H1 (cell line): ENCODE results near the gene NRK. TPM values are rescaled to one million over a fixed set of nuclear protein-coding genes. Genes with fewer than 3 reads are reported as not detected.

Source experiments
- CTCF ChIA-PET: fragments of 300-600 bp; sonication (Branson Sonifier 250); formaldehyde crosslinking; loops from one replicate; lab custom pipeline; 2021; ENCODE audit not compliant: partially characterized antibody; lab: Charles Lee
- POLR2A ChIA-PET: fragments of 300-600 bp; sonication (Branson Sonifier 250); formaldehyde crosslinking; loops from one replicate; lab custom pipeline; 2021; ENCODE audit warnings: inconsistent platforms; ENCODE audit not compliant: partially characterized antibody; lab: Charles Lee
- DNase-seq, 2 experiments: peaks; one replicate each; pipeline versions ENCODE4 v3.0.0 to v3.0.0-alpha.2; 2010 to 2022; ENCODE audit warnings: low spot score in 2 of 2, low read depth in 1 of 2, mixed read lengths in 1 of 2
- FAIRE-seq: peaks from 2 replicates; lab custom pipeline; 2011; peaks lifted over from hg19 to GRCh38; lab: Jason Lieb, UNC
- H2AFZ ChIP-seq: 2 replicates; pipeline ENCODE4 v1.8.1; 2012; ENCODE audit warnings: low read length, inconsistent platforms
- H2AK5ac ChIP-seq: 2 replicates; pipeline ENCODE4 v1.6.1; 2013; ENCODE audit warnings: low read depth, low read length
- H2BK120ac ChIP-seq: replicated peaks from 2 replicates; pipeline ENCODE3; 2013; ENCODE audit warnings: low read depth, low read length, inconsistent platforms
- H2BK12ac ChIP-seq: 2 replicates; pipeline ENCODE4 v1.6.1; 2013; ENCODE audit warnings: low read depth, low read length
- H2BK15ac ChIP-seq: 2 replicates; pipeline ENCODE4 v1.6.1; 2013; ENCODE audit warnings: low read length
- H2BK20ac ChIP-seq: 2 replicates; pipeline ENCODE4 v1.6.1; 2013; ENCODE audit warnings: low read length
- H2BK5ac ChIP-seq: 2 replicates; pipeline ENCODE4 v1.6.1; 2013; ENCODE audit warnings: low read depth, low read length
- H3K14ac ChIP-seq: 2 replicates; pipeline ENCODE4 v1.6.1; 2013; ENCODE audit warnings: inconsistent platforms; ENCODE audit not compliant: insufficient read length
- H3K18ac ChIP-seq: 2 replicates; pipeline ENCODE4 v1.6.1; 2013; ENCODE audit warnings: low read length; ENCODE audit errors: extremely low read depth
- H3K23ac ChIP-seq: 2 replicates; pipeline ENCODE4 v1.6.1; 2013; ENCODE audit warnings: inconsistent platforms; ENCODE audit not compliant: insufficient read length
- H3K23me2 ChIP-seq: 2 replicates; pipeline ENCODE4 v1.6.1; 2013; ENCODE audit warnings: low read depth, low read length
- H3K27ac ChIP-seq: 2 replicates; pipeline ENCODE4 v1.6.1; 2011; ENCODE audit warnings: low read depth, low read length, inconsistent platforms
- H3K27me3 ChIP-seq, 4 experiments: replicated peaks in 1 of 4; 1 replicate in 1 of 4; 2 replicates in 3 of 4; pipeline versions ENCODE4 v1.6.1 to v1.8.1; 2011 to 2013; ENCODE audit warnings: low read length in 3 of 4, mild to moderate bottlenecking in 3 of 4, inconsistent platforms in 2 of 4, mixed read lengths in 2 of 4, moderate library complexity in 1 of 4; ENCODE audit not compliant: control insufficient read depth in 3 of 4, insufficient read depth in 3 of 4; ENCODE audit errors: extremely low read depth in 1 of 4
- H3K36me3 ChIP-seq, 4 experiments: 2 replicates each; pipeline versions ENCODE4 v1.6.1 to v1.8.1; 2011 to 2013; ENCODE audit warnings: mild to moderate bottlenecking in 4 of 4, low read length in 3 of 4, moderate library complexity in 2 of 4, control low read depth in 1 of 4, inconsistent platforms in 1 of 4; ENCODE audit not compliant: insufficient read depth in 4 of 4, control insufficient read depth in 2 of 4
- H3K4ac ChIP-seq: replicated peaks from 2 replicates; pipeline ENCODE3; 2013; ENCODE audit warnings: low read length, low read depth, mixed read lengths, inconsistent platforms; ENCODE audit not compliant: insufficient read length
- H3K4me1 ChIP-seq, 4 experiments: replicated peaks in 1 of 4; 1 replicate in 1 of 4; 2 replicates in 3 of 4; pipeline versions ENCODE4 v1.6.1 to v1.8.1; 2011 to 2013; ENCODE audit warnings: low read length in 3 of 4, inconsistent platforms in 2 of 4, mixed read lengths in 1 of 4; ENCODE audit not compliant: insufficient read depth in 4 of 4, control insufficient read depth in 3 of 4
- H3K4me2 ChIP-seq, 2 experiments: 2 replicates each; pipeline versions ENCODE4 v1.6.1 to v1.8.1; 2011 to 2013; ENCODE audit warnings: low read depth in 2 of 2, low read length in 2 of 2, control low read depth in 1 of 2, inconsistent platforms in 1 of 2, mild to moderate bottlenecking in 1 of 2; ENCODE audit not compliant: insufficient read depth in 1 of 2
- H3K4me3 ChIP-seq, 4 experiments: fragments of 200-600, 300-600 bp in 1 of 4; sonication (generic), shearing (Covaris generic), sonication (Bioruptor Twin) in 1 of 4; 2 replicates each; pipeline versions ENCODE4 v1.5.1 to v1.8.1; 2011 to 2016; ENCODE audit warnings: low read length in 4 of 4, low read depth in 3 of 4, control low read depth in 2 of 4, inconsistent platforms in 2 of 4, mild to moderate bottlenecking in 2 of 4, mixed read lengths in 1 of 4, moderate library complexity in 1 of 4; ENCODE audit not compliant: insufficient read depth in 2 of 4; ENCODE audit errors: extremely low read depth in 1 of 4
- H3K56ac ChIP-seq: replicated peaks from 2 replicates; pipeline ENCODE3; 2013; ENCODE audit warnings: low read depth, mild to moderate bottlenecking, mixed read lengths, low read length, inconsistent platforms; ENCODE audit not compliant: insufficient read length
- H3K79me1 ChIP-seq: 2 replicates; pipeline ENCODE4 v1.6.1; 2013; ENCODE audit warnings: low read depth, low read length, control low read depth
- H3K79me2 ChIP-seq, 2 experiments: 2 replicates each; pipeline versions ENCODE4 v1.6.1 to v1.8.1; 2012 to 2013; ENCODE audit warnings: low read length in 2 of 2, mild to moderate bottlenecking in 2 of 2, inconsistent platforms in 1 of 2; ENCODE audit not compliant: insufficient read depth in 2 of 2, control insufficient read depth in 1 of 2
- H3K9ac ChIP-seq, 4 experiments: replicated peaks in 1 of 4; 1 replicate in 1 of 4; 2 replicates in 3 of 4; pipeline versions ENCODE4 v1.6.1 to v1.8.1; 2011 to 2013; ENCODE audit warnings: low read depth in 3 of 4, low read length in 3 of 4, control low read depth in 2 of 4, mild to moderate bottlenecking in 2 of 4, moderate library complexity in 2 of 4, inconsistent platforms in 1 of 4; ENCODE audit errors: extremely low read depth in 1 of 4
- H3K9me3 ChIP-seq, 2 experiments: 2 replicates each; pipeline versions ENCODE4 v1.6.1 to v1.8.1; 2012 to 2013; ENCODE audit warnings: mild to moderate bottlenecking in 2 of 2, moderate library complexity in 2 of 2, control low read depth in 1 of 2, inconsistent platforms in 1 of 2, low read depth in 1 of 2, low read length in 1 of 2, mixed read lengths in 1 of 2; ENCODE audit not compliant: insufficient read depth in 2 of 2
- H4K20me1 ChIP-seq, 2 experiments: replicated peaks in 1 of 2; 2 replicates each; pipeline versions ENCODE3 to v1.8.1; 2011 to 2013; ENCODE audit warnings: inconsistent platforms in 2 of 2, low read length in 2 of 2, mild to moderate bottlenecking in 1 of 2; ENCODE audit not compliant: insufficient read depth in 2 of 2, control insufficient read depth in 1 of 2
- H4K5ac ChIP-seq: 2 replicates; pipeline ENCODE4 v1.6.1; 2013; ENCODE audit warnings: low read length, low read depth, mixed read lengths, inconsistent platforms; ENCODE audit not compliant: insufficient read length
- H4K8ac ChIP-seq: 2 replicates; pipeline ENCODE4 v1.8.0; 2013; ENCODE audit warnings: mild to moderate bottlenecking, moderate library complexity, low read length, inconsistent platforms; ENCODE audit not compliant: insufficient read depth; ENCODE audit errors: extremely low read depth
- H4K91ac ChIP-seq: replicated peaks from 2 replicates; pipeline ENCODE3; 2013; ENCODE audit warnings: low read length, mixed read lengths, inconsistent platforms; ENCODE audit not compliant: insufficient read length
- CBX5 ChIP-seq: fragments of 300-800, 300-1000 bp; sonication (generic); IDR thresholded peaks from 2 replicates; pipeline ENCODE4 v1.7.1; 2016; ENCODE audit warnings: antibody characterized with exemption, low read length, low read depth
- CHD2 ChIP-seq: IDR thresholded peaks from 2 replicates; pipeline ENCODE4 v1.6.1; 2012; ENCODE audit warnings: low read length, improper control_type of control experiment
- CTBP2 ChIP-seq: IDR thresholded peaks from 2 replicates; pipeline ENCODE4 v1.7.0; 2011; ENCODE audit warnings: borderline replicate concordance, mild to moderate bottlenecking, moderate library complexity, mixed read lengths, low read length; ENCODE audit not compliant: insufficient read depth, insufficient read length
- EGR1 ChIP-seq: IDR thresholded peaks from 2 replicates; pipeline ENCODE4 v1.6.1; 2011; ENCODE audit warnings: low read depth, low read length, borderline replicate concordance
- KDM1A ChIP-seq: fragments of 200-600, 300-600 bp; sonication (generic); IDR thresholded peaks from 2 replicates; pipeline ENCODE4 v1.7.1; 2016; ENCODE audit warnings: mild to moderate bottlenecking, low read length, borderline replicate concordance
- RXRA ChIP-seq: IDR thresholded peaks from 2 replicates; pipeline ENCODE4 v1.6.1; 2011; ENCODE audit warnings: low read depth, mild to moderate bottlenecking, low read length, moderate library complexity; ENCODE audit not compliant: insufficient read depth
- SAP30 ChIP-seq: fragments of 300-600 bp; sonication (generic); IDR thresholded peaks from 2 replicates; pipeline ENCODE4 v1.7.1; 2012; ENCODE audit warnings: low read length, moderate library complexity, mild to moderate bottlenecking, inconsistent platforms; ENCODE audit not compliant: insufficient read depth, insufficient replicate concordance
- SRF ChIP-seq: IDR thresholded peaks from 2 replicates; pipeline ENCODE4 v1.6.1; 2011; ENCODE audit warnings: mild to moderate bottlenecking, low read depth, low read length, moderate library complexity
- USF2 ChIP-seq: IDR thresholded peaks from 2 replicates; pipeline ENCODE4 v1.6.1; 2011; ENCODE audit warnings: low read length, improper control_type of control experiment
- WGBS, 2 experiments: shearing (Covaris generic) in 1 of 2; methylation state at CpG; one replicate each; pipeline versions ENCODE4 v1.1.6 to v1.1.7; 2013 to 2015; ENCODE audit warnings: low lambda C conversion rate in 2 of 2, mixed read lengths in 2 of 2, inconsistent platforms in 1 of 2, low coverage in 1 of 2, missing lambda C conversion rate in 1 of 2; ENCODE audit not compliant: insufficient replicate concordance in 2 of 2, insufficient coverage in 1 of 2, insufficient read length in 1 of 2; ENCODE audit errors: extremely low coverage in 1 of 2, missing lambda C conversion rate in 1 of 2; 5-methylcytosine and 5-hydroxymethylcytosine counted together
- polyA plus RNA-seq, 7 experiments: library from polyadenylated mRNA; depleted of rRNA in 3 of 7; stranded (reverse) in 5 of 7; unstranded in 2 of 7; fragments of >200 nt in 5 of 7; fragments of 200-250 nt in 2 of 7; gene quantifications; 1 replicate in 5 of 7; 2 replicates in 1 of 7; 4 replicates in 1 of 7; pipeline versions ENCODE4 v1.2.1 to v1.2.3, GENCODE V29; 2011 to 2013; ENCODE audit warnings: missing spikeins in 2 of 7, mixed read lengths in 2 of 7
- total RNA-seq: library from RNA; stranded (reverse); fragmentation: NEBNext Ultra II Directional; extraction: Animal tissue kit (Norgen Biotek cat#: 25700); gene quantifications from 2 replicates; pipeline ENCODE4 v1.2.1, GENCODE V29; 2021

NRK gene
- total and polyA plus RNA-seq, 2 of the 8 experiments (the other 6 are each of a cell fraction or from before 2014, with no cell fraction given), result 0.86 to 8.3 TPM

- Histone ChIP-seq H3K79me2 (no peaks in the 10 kb centered on the region), H4K91ac (no peak overlapping the region), H3K18ac (no peak overlapping the region), H4K5ac (no peak overlapping the region), H3K4me2 (no peak overlapping the region), H3K27ac (no peak overlapping the region), H3K79me1 (no peaks in the 10 kb centered on the region), H3K9me3 (no peaks in the 10 kb centered on the region), H3K36me3 (no peaks in the 10 kb centered on the region), H2BK120ac (no peak overlapping the region), H2BK12ac (no peak overlapping the region), H2BK5ac (no peak overlapping the region), H3K4ac (no peak overlapping the region), H3K14ac (no peak overlapping the region), H2AFZ (no peak overlapping the region), H4K8ac (no peak overlapping the region), H3K4me3 (no peak overlapping the region), H2AK5ac (no peak overlapping the region), H3K23me2 (no peaks in the 10 kb centered on the region), H3K9ac (no peak overlapping the region), H4K20me1 (no peaks in the 10 kb centered on the region), H3K4me1 (no peaks in the 10 kb centered on the region), H3K56ac (no peak overlapping the region), H2BK20ac (no peak overlapping the region), H3K23ac (no peak overlapping the region), H2BK15ac (no peak overlapping the region), H3K27me3 (no peaks in the 10 kb centered on the region)
- ChIA-PET POLR2A (no interaction called here), CTCF (interaction anchor here (1.2 kb wide), 1 partner anchor 11 kb away, joined by 4 read pairs; no protein-coding TSS in a partner anchor)
- DNase-seq, result no peak
- no peak for TF ChIP-seq CBX5
- TF ChIP-seq RXRA, result no peak
- no peak for TF ChIP-seq EGR1
- TF ChIP-seq SAP30, result no peak
- no peak for TF ChIP-seq CTBP2
- no peak for TF ChIP-seq USF2
- no peak for TF ChIP-seq SRF
- no peak for TF ChIP-seq CHD2
- no peak for TF ChIP-seq KDM1A
- WGBS, 2 experiments, result 87% methylated on average over 3 of the region's 3 CpGs; no CpG with 5 or more reads in 1 of the 2 experiments
- FAIRE-seq, result no peak
Measured at GRCh38 chrX:105865709-105866108, 43.4 kb downstream of the NRK start.
